ENCODE measurements around the gene SPRY4.

SPRY4 gene

GRCh38 chr5:142314109-142314508 lies 10.7 kb downstream of the SPRY4 start:
- H3K4me3 ChIP-seq (ENCODE audit: low read depth, low read length): no peak overlapping the region
- H3K9ac ChIP-seq (ENCODE audit: low read depth, low read length): no peak overlapping the region
- H3K4me1 ChIP-seq (ENCODE audit: control insufficient read depth, insufficient read depth, low read length): peaks cover 29% of the 10 kb centered on the region
- H3K9me3 ChIP-seq (ENCODE audit: control insufficient read depth, insufficient read depth, low read length): no peaks in the 10 kb centered on the region
- peaks cover 92% of the 10 kb centered on the region for H3K36me3 ChIP-seq (ENCODE audit: control insufficient read depth, insufficient read depth, low read length)
- H3K27me3 ChIP-seq (ENCODE audit: control insufficient read depth, insufficient read depth, low read length): no peaks in the 10 kb centered on the region
- H3K27ac ChIP-seq (ENCODE audit: low read depth, low read length): no peak overlapping the region

- peaks cover 25% of the 10 kb centered on the region for H3K4me1 ChIP-seq (ENCODE audit: control insufficient read depth, insufficient read depth, low read length)
- H3K27me3 ChIP-seq (ENCODE audit: control insufficient read depth, insufficient read depth, low read length): no peaks in the 10 kb centered on the region
- H3K27ac ChIP-seq (ENCODE audit: low read depth, low read length): no peak overlapping the region
- H3K9me3 ChIP-seq (ENCODE audit: control insufficient read depth, insufficient read depth, low read length): no peaks in the 10 kb centered on the region
- H3K36me3 ChIP-seq (ENCODE audit: control insufficient read depth, insufficient read depth, low read length): peaks cover 87% of the 10 kb centered on the region
- H3K4me3 ChIP-seq (ENCODE audit: low read depth, low read length): no peak overlapping the region
- H3K9ac ChIP-seq (ENCODE audit: low read depth, low read length): no peak overlapping the region
Observed at GRCh38 chr5:142313682-142314081, 11.1 kb downstream of the SPRY4 start.

GRCh38 chr5:142313275-142313674 lies 11.5 kb downstream of the SPRY4 start:
- no peaks in the 10 kb centered on the region for H3K9me3 ChIP-seq (ENCODE audit: control insufficient read depth, insufficient read depth, low read length)
- H3K27me3 ChIP-seq (ENCODE audit: control insufficient read depth, insufficient read depth, low read length): no peaks in the 10 kb centered on the region
- no peak overlapping the region for H3K4me3 ChIP-seq (ENCODE audit: low read depth, low read length)
- peaks cover 83% of the 10 kb centered on the region for H3K36me3 ChIP-seq (ENCODE audit: control insufficient read depth, insufficient read depth, low read length)
- H3K4me1 ChIP-seq (ENCODE audit: control insufficient read depth, insufficient read depth, low read length): peaks cover 21% of the 10 kb centered on the region
- H3K9ac ChIP-seq (ENCODE audit: low read depth, low read length): no peak overlapping the region
- H3K27ac ChIP-seq (ENCODE audit: low read depth, low read length): no peak overlapping the region

GRCh38 chr5:142312399-142312798 lies 12.4 kb downstream of the SPRY4 start:
- Histone ChIP-seq H3K9me3 (ENCODE audit: control insufficient read depth, insufficient read depth, low read length) (no peaks in the 10 kb centered on the region), H3K36me3 (ENCODE audit: control insufficient read depth, insufficient read depth, low read length) (peaks cover 76% of the 10 kb centered on the region), H3K4me3 (ENCODE audit: low read depth, low read length) (no peak overlapping the region), H3K27me3 (ENCODE audit: control insufficient read depth, insufficient read depth, low read length) (no peaks in the 10 kb centered on the region), H3K9ac (ENCODE audit: low read depth, low read length) (no peak overlapping the region), H3K4me1 (ENCODE audit: control insufficient read depth, insufficient read depth, low read length) (peaks cover 13% of the 10 kb centered on the region), H3K27ac (ENCODE audit: low read depth, low read length) (no peak overlapping the region)

- Histone ChIP-seq H3K4me1 (ENCODE audit: control insufficient read depth, insufficient read depth, low read length) (peaks cover 9% of the 10 kb centered on the region), H3K27ac (ENCODE audit: low read depth, low read length) (no peak overlapping the region), H3K27me3 (ENCODE audit: control insufficient read depth, insufficient read depth, low read length) (no peaks in the 10 kb centered on the region), H3K4me3 (ENCODE audit: low read depth, low read length) (no peak overlapping the region), H3K36me3 (ENCODE audit: control insufficient read depth, insufficient read depth, low read length) (peaks cover 70% of the 10 kb centered on the region), H3K9ac (ENCODE audit: low read depth, low read length) (no peak overlapping the region), H3K9me3 (ENCODE audit: control insufficient read depth, insufficient read depth, low read length) (no peaks in the 10 kb centered on the region)
Observed at GRCh38 chr5:142311725-142312124, 13.1 kb downstream of the SPRY4 start.

DNA sequence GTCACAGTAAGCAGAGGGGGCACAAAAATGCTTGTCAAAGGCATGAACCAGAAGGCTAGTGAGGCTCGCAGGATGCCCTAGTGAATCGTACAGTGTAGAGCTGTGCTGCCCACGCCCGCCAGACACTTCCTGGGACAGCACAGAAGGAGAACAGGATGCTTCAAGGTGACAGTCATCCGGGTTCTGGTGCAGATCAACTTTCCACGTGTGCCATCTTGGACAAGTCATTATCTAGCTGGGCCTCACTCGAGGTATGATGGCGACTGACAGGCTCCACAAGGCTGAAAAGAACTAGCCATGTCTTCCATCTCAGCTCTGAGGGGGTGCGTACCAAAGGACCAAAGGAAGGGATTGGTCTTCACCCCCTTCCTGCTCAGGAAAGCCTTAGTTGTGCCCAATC lies 14.0 kb downstream of the SPRY4 start:
- H3K27ac ChIP-seq (ENCODE audit: low read depth, low read length): no peak overlapping the region
- no peak overlapping the region for H3K9ac ChIP-seq (ENCODE audit: low read depth, low read length)
- H3K9me3 ChIP-seq (ENCODE audit: control insufficient read depth, insufficient read depth, low read length): no peaks in the 10 kb centered on the region
- peaks cover 6% of the 10 kb centered on the region for H3K4me1 ChIP-seq (ENCODE audit: control insufficient read depth, insufficient read depth, low read length)
- peaks cover 61% of the 10 kb centered on the region for H3K36me3 ChIP-seq (ENCODE audit: control insufficient read depth, insufficient read depth, low read length)
- H3K4me3 ChIP-seq (ENCODE audit: low read depth, low read length): no peak overlapping the region
- no peaks in the 10 kb centered on the region for H3K27me3 ChIP-seq (ENCODE audit: control insufficient read depth, insufficient read depth, low read length)

DNA sequence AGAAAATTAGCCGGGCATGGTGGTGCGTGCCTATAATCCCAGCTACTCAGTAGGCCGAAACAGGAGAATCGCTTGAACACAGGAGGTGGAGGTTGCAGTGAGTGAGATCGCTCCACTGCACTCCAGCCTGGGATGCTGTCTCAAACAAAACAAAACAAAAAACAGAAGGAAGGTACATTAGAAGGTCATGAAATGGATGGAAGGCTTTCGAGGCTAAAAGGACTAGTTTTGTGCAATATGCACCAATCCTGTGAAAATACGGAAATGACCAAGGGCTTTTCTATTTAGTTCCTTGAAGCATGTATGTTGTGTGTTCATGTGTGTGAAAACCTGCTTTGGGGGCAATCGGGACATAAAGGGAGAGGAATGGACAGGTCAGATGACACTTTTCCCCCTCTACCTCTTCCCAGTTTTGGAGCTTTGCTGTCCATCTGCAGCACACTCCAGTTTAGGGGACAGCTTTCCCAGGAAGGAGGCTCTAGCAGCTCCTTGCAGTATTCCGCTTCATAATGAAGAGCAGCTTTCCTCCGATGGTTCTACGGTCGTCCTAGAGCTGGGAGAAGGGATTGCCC lies 15.0 kb downstream of the SPRY4 start:
- Histone ChIP-seq H3K4me1 (ENCODE audit: control insufficient read depth, insufficient read depth, low read length) (peaks cover 6% of the 10 kb centered on the region), H3K4me3 (ENCODE audit: low read depth, low read length) (no peak overlapping the region), H3K27ac (ENCODE audit: low read depth, low read length) (no peak overlapping the region), H3K36me3 (ENCODE audit: control insufficient read depth, insufficient read depth, low read length) (peaks cover 52% of the 10 kb centered on the region), H3K27me3 (ENCODE audit: control insufficient read depth, insufficient read depth, low read length) (no peaks in the 10 kb centered on the region), H3K9ac (ENCODE audit: low read depth, low read length) (no peak overlapping the region), H3K9me3 (ENCODE audit: control insufficient read depth, insufficient read depth, low read length) (no peaks in the 10 kb centered on the region)

GRCh38 chr5:142308358-142308757 lies 16.5 kb downstream of the SPRY4 start:
- H3K27me3 ChIP-seq (ENCODE audit: control insufficient read depth, insufficient read depth, low read length): no peaks in the 10 kb centered on the region
- no peak overlapping the region for H3K9ac ChIP-seq (ENCODE audit: low read depth, low read length)
- peaks cover 37% of the 10 kb centered on the region for H3K36me3 ChIP-seq (ENCODE audit: control insufficient read depth, insufficient read depth, low read length)
- no peak overlapping the region for H3K4me3 ChIP-seq (ENCODE audit: low read depth, low read length)
- H3K9me3 ChIP-seq (ENCODE audit: control insufficient read depth, insufficient read depth, low read length): no peaks in the 10 kb centered on the region
- H3K27ac ChIP-seq (ENCODE audit: low read depth, low read length): no peak overlapping the region
- peaks cover 5% of the 10 kb centered on the region for H3K4me1 ChIP-seq (ENCODE audit: control insufficient read depth, insufficient read depth, low read length)

GRCh38 chr5:142307146-142307890 lies 17.5 kb downstream of the SPRY4 start:
- peak overlapping the region; percentile 14 for H3K27ac ChIP-seq (ENCODE audit: low read depth, low read length)
- H3K27me3 ChIP-seq (ENCODE audit: control insufficient read depth, insufficient read depth, low read length): no peaks in the 10 kb centered on the region
- no peak overlapping the region for H3K9ac ChIP-seq (ENCODE audit: low read depth, low read length)
- peaks cover 3% of the 10 kb centered on the region for H3K4me1 ChIP-seq (ENCODE audit: control insufficient read depth, insufficient read depth, low read length)
- H3K4me3 ChIP-seq (ENCODE audit: low read depth, low read length): no peak overlapping the region
- H3K36me3 ChIP-seq (ENCODE audit: control insufficient read depth, insufficient read depth, low read length): peaks cover 27% of the 10 kb centered on the region
- no peaks in the 10 kb centered on the region for H3K9me3 ChIP-seq (ENCODE audit: control insufficient read depth, insufficient read depth, low read length)

DNA sequence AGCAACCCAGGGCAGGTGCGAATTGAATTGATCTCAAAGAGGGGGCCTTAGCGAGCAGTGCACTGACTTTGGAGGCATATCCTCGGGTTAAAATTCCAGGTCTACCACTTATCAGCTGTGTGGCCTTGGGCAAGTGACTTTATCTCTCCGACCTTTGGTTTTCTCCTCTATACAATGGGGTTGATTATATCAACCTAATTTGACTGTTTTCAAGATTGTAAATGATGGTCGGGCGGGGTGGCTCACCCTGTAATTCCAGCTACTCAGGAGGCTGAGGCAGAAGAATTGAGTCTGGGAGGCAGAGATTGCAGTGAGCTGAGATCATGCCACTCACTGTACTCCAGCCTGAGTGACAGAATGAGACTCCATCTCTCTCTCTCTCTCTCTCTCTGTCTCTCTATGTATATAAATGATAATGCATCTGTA lies 18.7 kb downstream of the SPRY4 start:
- no peaks in the 10 kb centered on the region for H3K27me3 ChIP-seq (ENCODE audit: control insufficient read depth, insufficient read depth, low read length)
- H3K9me3 ChIP-seq (ENCODE audit: control insufficient read depth, insufficient read depth, low read length): no peaks in the 10 kb centered on the region
- H3K36me3 ChIP-seq (ENCODE audit: control insufficient read depth, insufficient read depth, low read length): peaks cover 15% of the 10 kb centered on the region
- no peak overlapping the region for H3K9ac ChIP-seq (ENCODE audit: low read depth, low read length)
- H3K4me1 ChIP-seq (ENCODE audit: control insufficient read depth, insufficient read depth, low read length): peaks cover 3% of the 10 kb centered on the region
- no peak overlapping the region for H3K4me3 ChIP-seq (ENCODE audit: low read depth, low read length)
- no peak overlapping the region for H3K27ac ChIP-seq (ENCODE audit: low read depth, low read length)

- H3K36me3 ChIP-seq (ENCODE audit: control insufficient read depth, insufficient read depth, low read length): peaks cover 7% of the 10 kb centered on the region
- no peak overlapping the region for H3K4me3 ChIP-seq (ENCODE audit: low read depth, low read length)
- no peaks in the 10 kb centered on the region for H3K9me3 ChIP-seq (ENCODE audit: control insufficient read depth, insufficient read depth, low read length)
- H3K27me3 ChIP-seq (ENCODE audit: control insufficient read depth, insufficient read depth, low read length): no peaks in the 10 kb centered on the region
- H3K27ac ChIP-seq (ENCODE audit: low read depth, low read length): no peak overlapping the region
- H3K9ac ChIP-seq (ENCODE audit: low read depth, low read length): no peak overlapping the region
- no peaks in the 10 kb centered on the region; the same call in 1 of the 2 replicates for H3K4me1 ChIP-seq (ENCODE audit: control insufficient read depth, insufficient read depth, low read length)
Observed at GRCh38 chr5:142305211-142305610, 19.6 kb downstream of the SPRY4 start.

All from HUES48 (cell line).